OCI-M2 (cell line): ENCODE data around the gene SLC8A1.

Experiments used
- DNase-seq: peaks from one replicate; lab custom pipeline; 2025; ENCODE audit not compliant: unreplicated experiment; lab: John Stamatoyannopoulos, UW

Gene SLC8A1

DNA sequence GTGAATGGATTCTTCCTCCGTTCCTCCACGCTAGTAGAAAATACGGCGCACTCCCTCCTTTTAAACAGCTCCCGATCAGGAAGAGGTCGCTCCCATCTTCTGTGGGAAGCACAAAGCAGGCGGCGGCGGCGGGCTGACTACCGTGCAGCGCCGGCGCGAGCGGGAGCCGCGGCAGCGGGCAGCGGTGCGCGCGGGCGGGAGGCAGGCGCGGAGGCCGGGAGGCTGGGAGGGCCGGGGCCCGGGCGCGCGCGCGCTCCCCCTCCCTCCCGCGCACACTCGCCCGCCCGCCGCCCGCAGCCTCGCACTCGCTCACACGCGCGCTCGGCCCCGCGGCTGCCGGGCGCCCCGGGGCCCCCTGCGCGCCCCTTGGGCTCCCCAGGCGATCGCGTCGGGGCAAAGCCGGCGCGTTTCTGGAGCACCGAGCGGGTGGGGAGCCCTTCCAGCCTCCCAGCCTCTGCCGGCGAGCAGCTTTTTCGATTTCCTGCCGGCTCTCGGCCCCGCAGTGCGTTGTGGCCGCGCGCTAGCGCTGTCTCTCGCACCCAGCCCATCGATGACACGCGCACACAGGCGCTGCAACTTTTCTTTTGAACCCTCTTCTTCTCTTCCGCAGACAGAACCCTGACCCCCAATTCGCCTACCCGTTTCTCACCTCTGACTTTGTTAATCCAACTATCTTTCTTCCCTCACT is at the start of gene SLC8A1:
Gene SLC8A1 (minus strand): TSS at position 173 of the 688 bp plus-strand sequence.
- DNase-seq: no peak

GRCh38 chr2:40499437-40499836 is 47.5 kb upstream of the SLC8A1 start:
- DNase-seq: no peak

DNA sequence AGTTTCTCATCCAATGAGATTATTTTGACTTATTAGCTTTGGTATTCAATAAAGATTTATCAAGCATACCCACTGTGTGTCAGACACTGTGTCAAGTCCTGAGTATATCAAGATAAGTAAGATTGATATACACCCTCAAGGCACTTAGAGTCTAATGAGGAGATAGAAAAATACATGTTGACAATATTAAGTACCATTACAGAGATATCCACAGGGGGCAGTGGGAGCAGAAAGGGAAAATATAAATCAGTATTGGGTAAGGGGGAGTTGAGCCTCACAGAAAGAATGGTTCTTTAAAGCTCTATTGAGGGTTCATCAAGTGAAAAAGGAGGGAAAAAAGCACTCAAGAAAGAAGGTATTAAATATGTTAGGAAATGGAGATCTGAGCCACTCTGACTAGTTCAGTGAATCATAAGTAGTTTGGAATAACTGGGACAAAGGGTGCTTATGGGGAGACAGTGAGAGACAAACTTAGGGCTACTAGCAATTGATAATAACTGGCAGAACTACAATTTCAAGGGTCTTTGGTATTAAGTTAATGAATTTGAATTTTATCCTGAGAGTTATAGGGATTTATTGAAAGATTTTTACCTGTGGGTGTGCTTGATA is 45.5 kb upstream of the SLC8A1 start:
- no peak for DNase-seq

DNA sequence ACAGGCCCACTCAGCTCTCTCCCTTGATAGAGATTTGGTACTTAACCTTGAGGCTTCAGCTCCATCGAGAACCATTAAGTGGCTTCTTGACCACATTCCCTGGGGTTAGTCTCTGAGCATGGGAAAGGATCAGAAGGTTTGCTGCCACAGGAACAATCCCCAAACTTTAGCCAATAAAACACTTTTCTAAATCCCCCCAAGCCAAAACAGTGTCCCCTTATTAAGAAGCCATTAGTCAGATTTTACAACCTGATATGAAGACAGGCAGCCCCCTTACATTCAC is 37.7 kb upstream of the SLC8A1 start:
- no peak for DNase-seq

GRCh38 chr2:40488927-40489677 is 37.2 kb upstream of the SLC8A1 start:
- DNase-seq: no peak

- no peak for DNase-seq
These were observed 36.3 kb upstream of the SLC8A1 start for GRCh38 chr2:40488101-40488601.

DNA sequence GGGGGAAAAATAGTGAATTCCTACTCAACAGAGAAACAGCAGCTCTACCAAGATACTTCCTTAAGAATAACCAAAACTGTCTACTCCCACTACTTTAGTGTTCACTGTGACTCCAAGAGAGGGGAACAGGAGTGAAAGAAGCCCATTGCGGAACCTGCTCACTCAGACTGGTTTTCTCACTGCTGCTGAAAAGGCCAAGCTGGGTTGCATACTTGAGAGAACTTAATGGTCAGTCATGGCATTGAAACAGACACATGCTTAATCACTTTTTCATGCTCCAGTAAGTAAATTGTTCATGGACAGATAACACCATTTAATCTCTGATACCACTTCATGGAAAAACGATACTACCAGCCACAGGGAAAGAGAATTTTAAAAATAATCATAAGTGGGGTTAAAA is 35.7 kb upstream of the SLC8A1 start:
- DNase-seq: no peak

DNA sequence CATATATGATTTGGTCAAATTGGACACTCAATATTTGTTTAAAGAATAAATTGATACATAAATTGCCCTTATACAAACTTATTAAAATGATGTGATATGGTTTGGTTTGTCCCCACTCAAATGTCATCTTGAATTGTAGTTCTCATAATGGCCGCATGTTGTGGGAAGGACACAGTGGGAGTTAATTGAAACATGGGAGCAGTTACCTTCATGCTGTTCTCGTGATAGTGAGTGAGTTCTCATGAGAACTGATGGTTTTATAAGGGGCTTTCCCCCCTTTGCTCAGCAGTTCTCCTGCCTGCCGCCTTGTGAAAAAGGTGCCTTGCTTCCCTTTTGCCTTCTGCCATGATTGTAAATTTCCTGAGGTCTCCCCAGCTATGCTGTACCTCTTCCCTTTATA is 34.0 kb upstream of the SLC8A1 start:
- no peak for DNase-seq

GRCh38 chr2:40485318-40485717 is 33.4 kb upstream of the SLC8A1 start:
- no peak for DNase-seq

GRCh38 chr2:40483549-40484243 is 31.8 kb upstream of the SLC8A1 start:
- DNase-seq: no peak

- no peak for DNase-seq
These were observed 28.7 kb upstream of the SLC8A1 start for GRCh38 chr2:40480596-40480995.

- DNase-seq: no peak
These were observed 28.2 kb upstream of the SLC8A1 start for GRCh38 chr2:40480073-40480472.

- DNase-seq: no peak
These were observed 25.5 kb upstream of the SLC8A1 start for GRCh38 chr2:40477361-40477760.

DNA sequence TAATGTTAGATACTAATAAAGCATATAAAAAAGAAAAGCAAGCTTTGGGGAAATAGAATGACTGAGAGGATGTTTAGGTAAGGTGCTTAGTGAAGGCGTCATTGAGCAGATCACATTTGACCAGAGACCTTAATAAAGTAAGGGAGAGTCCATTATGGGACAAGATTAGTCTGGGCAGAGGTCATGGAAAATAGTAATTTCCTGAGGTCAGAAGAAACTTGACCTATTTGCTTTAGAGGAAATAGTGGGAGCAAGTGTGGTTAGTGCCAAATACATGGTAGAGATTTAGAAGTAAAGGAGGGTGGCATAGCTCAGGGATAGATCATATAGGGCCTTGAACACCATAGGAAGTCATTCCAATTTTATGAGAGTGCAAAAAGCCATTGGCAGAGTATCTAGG is 24.5 kb upstream of the SLC8A1 start:
- DNase-seq: no peak

DNA sequence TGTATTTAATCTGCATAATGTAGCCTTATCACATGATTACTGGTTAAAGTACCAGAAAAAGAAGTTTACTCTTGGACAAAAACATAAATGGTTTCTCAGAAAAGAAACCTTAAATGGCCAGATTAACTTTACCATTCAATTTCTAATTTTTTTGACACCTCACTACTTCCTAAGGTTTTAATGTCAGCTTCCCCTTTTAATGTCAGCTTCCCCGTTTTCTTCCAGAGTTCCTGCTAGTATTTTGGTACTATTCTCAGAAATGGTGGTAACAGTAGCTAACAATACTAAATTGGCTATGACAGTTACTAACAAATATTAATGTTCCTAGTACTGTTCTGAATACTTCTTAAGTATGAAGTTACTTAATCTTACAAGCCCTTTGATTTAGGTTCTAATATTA is 22.4 kb upstream of the SLC8A1 start:
- no peak for DNase-seq

- no peak for DNase-seq
These were observed 20.0 kb upstream of the SLC8A1 start for GRCh38 chr2:40471866-40472265.

DNA sequence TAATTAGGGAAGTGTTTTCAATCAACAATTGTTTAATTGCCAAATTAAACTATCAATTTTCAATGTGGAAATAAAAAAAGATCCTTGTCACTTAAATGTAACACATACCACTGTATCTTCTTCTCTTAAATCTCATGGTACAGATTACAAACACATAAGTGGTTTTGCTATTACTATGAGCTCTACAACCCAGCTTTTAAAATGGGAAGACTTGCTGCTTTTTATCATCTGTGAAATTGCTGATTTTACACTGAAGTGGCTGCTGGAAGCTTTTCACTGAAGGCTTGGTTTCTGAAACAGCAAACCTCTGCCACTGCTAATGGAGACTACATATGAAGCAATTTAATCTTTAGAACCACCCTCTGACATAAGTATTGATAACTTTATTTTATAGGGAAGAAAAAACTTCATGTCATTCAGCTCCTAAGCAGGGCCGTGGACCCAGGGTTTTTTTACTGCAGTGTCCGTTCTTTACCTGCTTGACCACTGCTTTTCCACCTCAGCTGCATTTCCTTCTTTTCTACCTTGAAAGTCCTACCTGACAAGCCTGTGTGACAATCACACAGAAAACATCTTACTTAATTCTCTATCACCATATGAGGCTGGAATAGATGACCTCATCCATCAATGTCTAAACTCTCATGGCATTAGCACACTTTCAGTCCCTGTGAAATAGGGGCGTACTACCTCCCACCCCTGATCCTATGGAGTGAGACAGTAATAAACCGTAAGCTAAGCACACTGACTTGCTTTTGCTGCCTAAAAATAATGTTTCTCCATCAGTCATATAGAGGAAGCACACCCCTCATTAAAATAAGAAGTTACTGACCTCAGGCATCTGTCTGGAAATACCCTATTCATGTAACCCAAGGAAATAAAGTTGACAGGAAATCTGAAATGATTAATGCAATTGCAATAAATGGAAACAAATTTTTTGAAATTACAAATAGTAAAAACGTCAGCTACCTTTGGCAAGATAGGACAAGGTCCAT is 19.2 kb upstream of the SLC8A1 start:
- no peak for DNase-seq

DNA sequence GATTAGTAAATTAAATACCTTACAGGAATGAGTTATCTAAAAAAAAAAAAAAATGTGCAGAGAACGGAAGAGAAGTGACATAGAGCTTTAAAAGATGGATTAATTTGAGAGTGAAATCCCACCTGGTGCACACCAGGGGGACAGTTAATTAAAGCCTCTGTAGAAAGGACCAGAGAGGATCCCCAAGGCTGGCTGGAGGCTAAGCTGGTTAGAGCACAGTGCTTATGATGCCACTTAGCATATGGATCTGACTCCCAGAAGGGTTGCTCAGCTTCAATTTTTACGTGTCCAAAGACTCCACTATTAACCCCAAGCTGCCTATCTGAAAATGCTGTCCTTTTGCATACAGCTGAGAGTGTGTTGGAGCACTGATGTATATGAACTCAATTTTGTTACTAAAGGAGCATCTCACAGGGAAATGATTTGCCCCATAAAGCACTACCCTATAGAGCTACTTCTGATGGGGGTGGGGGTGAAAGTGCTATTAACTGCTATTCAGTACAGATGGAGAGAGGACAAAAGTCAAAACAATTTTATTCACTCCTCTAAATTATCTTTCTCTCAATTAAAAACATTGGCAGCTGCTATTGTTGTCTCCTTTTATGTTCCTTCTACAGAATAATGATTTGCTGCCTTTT is 15.2 kb upstream of the SLC8A1 start:
- no peak for DNase-seq

GRCh38 chr2:40466332-40466906 is 14.5 kb upstream of the SLC8A1 start:
- no peak for DNase-seq

- no peak for DNase-seq
These were observed 11.2 kb upstream of the SLC8A1 start for GRCh38 chr2:40463112-40463511.
